Measurements from ENCODE around the gene RPGR. TPM values are rescaled to one million over a fixed set of nuclear protein-coding genes. Genes with fewer than 3 reads are reported as not detected.
A peak's percentile ranks its signal among the peaks of the same experiment; 100 is the strongest.

The RPGR gene
- total RNA-seq, 1 donor from 2014 or later, result 32.3 TPM

- no peak for TF ChIP-seq CTCF (IDR thresholded peaks at IDR 0.05; ENCODE audit: unreplicated experiment)
- H3K4me3 Mint-ChIP-seq (ENCODE audit: low read depth), result no peak overlapping the region
- no peaks in the 10 kb centered on the region for H3K27me3 Mint-ChIP-seq
- H3K36me3 Mint-ChIP-seq (ENCODE audit: insufficient read depth), result peaks cover 1% of the 10 kb centered on the region
- peaks cover 33% of the 10 kb centered on the region for H3K9me3 Mint-ChIP-seq (ENCODE audit: low read depth)
- H3K27ac Mint-ChIP-seq, result no peak overlapping the region
- peaks cover 22% of the 10 kb centered on the region for H3K4me1 Mint-ChIP-seq (ENCODE audit: low read depth)
- DNase-seq (ENCODE audit: low spot score, unreplicated experiment), result no peak
These were observed 14.1 kb upstream of the RPGR start for GRCh38 chrX:38341442-38341841.

GRCh38 chrX:38336538-38337240 is 9.4 kb upstream of the RPGR start:
- Mint-ChIP-seq H3K27me3 (no peaks in the 10 kb centered on the region), H3K4me3 (ENCODE audit: low read depth) (no peak overlapping the region), H3K27ac (no peak overlapping the region), H3K36me3 (ENCODE audit: insufficient read depth) (peaks cover 1% of the 10 kb centered on the region), H3K4me1 (ENCODE audit: low read depth) (peaks cover 6% of the 10 kb centered on the region), H3K9me3 (ENCODE audit: low read depth) (peaks cover 29% of the 10 kb centered on the region)
- no peak for DNase-seq (ENCODE audit: low spot score, unreplicated experiment)
- TF ChIP-seq CTCF (IDR thresholded peaks at IDR 0.05; ENCODE audit: unreplicated experiment), result no peak

GRCh38 chrX:38335382-38335781 is 8.1 kb upstream of the RPGR start:
- Mint-ChIP-seq H3K4me3 (ENCODE audit: low read depth) (no peak overlapping the region), H3K9me3 (ENCODE audit: low read depth) (peaks cover 22% of the 10 kb centered on the region), H3K36me3 (ENCODE audit: insufficient read depth) (no peaks in the 10 kb centered on the region), H3K27ac (no peak overlapping the region), H3K27me3 (no peaks in the 10 kb centered on the region), H3K4me1 (ENCODE audit: low read depth) (no peaks in the 10 kb centered on the region)
- no peak for TF ChIP-seq CTCF (IDR thresholded peaks at IDR 0.05; ENCODE audit: unreplicated experiment)
- no peak for DNase-seq (ENCODE audit: low spot score, unreplicated experiment)

GRCh38 chrX:38332505-38332904 is 5.2 kb upstream of the RPGR start:
- H3K9me3 Mint-ChIP-seq (ENCODE audit: low read depth), result peaks cover 25% of the 10 kb centered on the region
- peaks cover 4% of the 10 kb centered on the region for H3K4me1 Mint-ChIP-seq (ENCODE audit: low read depth)
- H3K27ac Mint-ChIP-seq, result no peak overlapping the region
- no peak overlapping the region for H3K4me3 Mint-ChIP-seq (ENCODE audit: low read depth)
- TF ChIP-seq CTCF (IDR thresholded peaks at IDR 0.05; ENCODE audit: unreplicated experiment), result no peak
- no peaks in the 10 kb centered on the region for H3K36me3 Mint-ChIP-seq (ENCODE audit: insufficient read depth)
- no peak for DNase-seq (ENCODE audit: low spot score, unreplicated experiment)
- no peaks in the 10 kb centered on the region for H3K27me3 Mint-ChIP-seq

- no peak for DNase-seq (ENCODE audit: low spot score, unreplicated experiment)
- TF ChIP-seq CTCF (IDR thresholded peaks at IDR 0.05; ENCODE audit: unreplicated experiment), result no peak
- H3K4me1 Mint-ChIP-seq (ENCODE audit: low read depth), result peaks cover 18% of the 10 kb centered on the region
- H3K9me3 Mint-ChIP-seq (ENCODE audit: low read depth), result peaks cover 13% of the 10 kb centered on the region
- H3K4me3 Mint-ChIP-seq (ENCODE audit: low read depth), result peak overlapping the region; percentile 92
- H3K27ac Mint-ChIP-seq, result peak overlapping the region; percentile 76
- H3K36me3 Mint-ChIP-seq (ENCODE audit: insufficient read depth), result no peaks in the 10 kb centered on the region
- no peaks in the 10 kb centered on the region for H3K27me3 Mint-ChIP-seq
These were observed 419 bp upstream of the RPGR start for GRCh38 chrX:38327775-38328081.
